ENCODE measurements around the gene ERC2.
"Not testable (repeated sequence)": the region's sequence is repeated elsewhere in the genome, so short reads cannot be mapped to it uniquely, and the experiment has no call there.

The ERC2 gene

DNA sequence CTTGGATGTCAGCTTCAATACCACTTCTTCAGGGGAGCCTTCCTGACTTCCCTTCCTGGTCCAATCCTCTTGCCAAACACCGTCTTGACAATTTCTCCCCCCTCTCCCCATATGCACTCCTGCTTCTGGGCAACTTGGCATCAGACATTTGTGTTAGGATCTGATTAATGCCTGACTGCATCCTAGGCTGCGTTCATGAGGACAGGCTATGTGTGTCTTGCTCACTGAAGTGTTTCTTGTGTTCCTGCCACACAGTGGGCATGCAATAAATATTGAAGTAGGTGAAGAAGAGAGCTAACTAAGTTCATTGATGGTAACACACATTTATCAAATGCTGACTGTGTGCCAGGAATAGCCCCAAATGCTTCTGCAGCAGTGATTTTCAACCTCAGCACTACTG is 944.8 kb downstream of the ERC2 start:
- no peak for DNase-seq (ENCODE audit: low spot score)

- DNase-seq (ENCODE audit: low spot score): no peak
Observed at GRCh38 chr3:55521738-55522421, 946.4 kb downstream of the ERC2 start.

DNA sequence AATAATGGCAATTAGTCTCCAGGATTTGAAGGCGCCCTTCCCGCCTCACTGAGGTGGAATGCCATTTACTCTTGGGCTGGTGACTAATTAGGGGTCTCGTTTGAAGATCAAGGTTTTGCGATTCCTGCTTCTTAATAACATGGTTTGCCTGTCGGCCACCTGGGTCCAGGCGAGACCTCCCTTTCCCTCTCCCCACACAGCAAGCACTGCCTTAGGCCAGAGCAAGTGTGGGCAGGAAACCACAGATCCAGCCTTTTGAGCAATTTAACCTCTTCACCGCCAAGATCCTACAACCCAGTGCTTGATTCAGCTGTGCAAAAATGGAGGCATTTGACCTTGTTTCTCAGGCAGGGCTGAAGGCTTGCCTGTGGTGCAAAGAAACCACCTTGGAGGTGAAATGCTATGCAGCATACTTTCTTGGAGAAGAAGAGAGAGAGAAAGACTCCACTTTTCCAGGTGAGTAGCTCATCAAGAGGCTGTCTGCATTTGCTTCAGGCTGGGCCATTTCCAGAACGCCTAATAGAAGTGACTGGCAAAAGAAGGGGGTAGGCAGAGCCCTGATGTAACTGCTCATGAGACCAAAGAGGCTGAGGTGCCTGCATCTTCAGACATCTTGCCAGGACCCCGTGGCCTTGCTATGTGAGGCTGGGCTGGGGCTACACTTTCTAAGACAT is 947.1 kb downstream of the ERC2 start:
- no peak for DNase-seq (ENCODE audit: low spot score)

DNA sequence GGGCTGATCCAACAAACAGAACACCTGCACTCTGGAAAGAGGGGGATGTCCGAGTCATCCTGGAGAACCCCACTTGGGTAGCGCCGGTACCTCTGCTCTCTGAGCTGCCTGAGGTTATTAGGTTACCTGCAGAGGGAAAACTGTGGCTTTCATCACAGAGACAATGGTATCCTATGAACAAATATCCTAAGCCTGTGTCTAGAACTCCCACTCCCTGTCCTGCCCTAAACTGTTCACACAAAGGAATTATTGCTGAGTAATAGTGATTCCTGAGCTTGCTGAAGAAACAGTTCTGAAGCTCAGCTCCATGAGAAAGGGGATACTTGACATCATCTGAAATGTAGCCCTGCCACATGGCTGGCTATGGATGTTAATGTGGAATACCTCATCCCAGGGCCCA is 949.2 kb downstream of the ERC2 start:
- no peak for DNase-seq (ENCODE audit: low spot score)

DNA sequence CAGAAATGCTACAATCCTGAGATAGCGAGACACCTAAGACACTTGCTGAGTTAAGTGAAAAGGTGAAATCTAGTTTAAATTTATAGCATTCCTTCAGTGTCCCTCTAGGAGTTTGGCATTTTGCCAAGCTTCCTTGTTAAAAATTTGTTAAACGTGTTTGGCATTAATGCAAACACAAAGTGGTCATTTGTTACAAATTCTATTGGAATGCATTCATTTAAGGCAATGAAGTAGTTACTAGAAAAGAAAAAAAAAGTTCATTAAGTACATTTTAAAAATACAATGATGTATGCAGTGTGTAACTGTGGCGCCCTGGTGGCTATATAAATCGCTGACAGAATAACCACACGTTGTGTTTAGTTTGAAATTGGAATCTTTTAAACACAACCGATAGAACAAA is 949.8 kb downstream of the ERC2 start:
- DNase-seq (ENCODE audit: low spot score): no peak

DNA sequence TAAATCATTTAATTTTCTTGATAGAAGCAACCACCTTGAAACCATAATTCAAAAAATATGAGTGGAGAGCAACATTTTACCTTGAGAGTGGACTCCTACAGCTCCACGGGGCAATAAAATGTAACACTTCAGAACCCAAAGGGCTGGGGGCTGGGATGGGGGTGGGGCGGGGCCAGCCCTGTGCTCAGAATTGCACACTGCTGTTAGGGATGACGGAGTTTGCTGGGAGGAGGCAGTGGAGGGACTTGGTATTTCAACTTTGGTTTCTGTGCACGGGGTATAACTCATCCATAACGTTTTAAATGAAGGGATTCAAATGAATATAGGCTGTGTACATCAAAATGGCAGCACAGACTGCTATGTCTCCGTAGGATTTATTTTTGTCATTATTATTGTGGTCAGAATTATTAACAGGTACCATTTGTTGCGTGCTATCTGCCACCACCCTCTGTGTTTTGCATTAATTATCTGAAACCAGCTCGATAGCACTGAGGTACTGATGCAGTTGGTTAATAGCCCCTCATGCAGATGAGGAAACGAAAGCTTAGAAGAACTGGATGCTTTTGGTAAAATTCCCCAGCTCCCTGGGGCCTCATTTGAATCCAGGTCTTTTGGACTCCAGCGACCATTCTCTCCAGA is 951.8 kb downstream of the ERC2 start:
- DNase-seq (ENCODE audit: low spot score): no peak

DNA sequence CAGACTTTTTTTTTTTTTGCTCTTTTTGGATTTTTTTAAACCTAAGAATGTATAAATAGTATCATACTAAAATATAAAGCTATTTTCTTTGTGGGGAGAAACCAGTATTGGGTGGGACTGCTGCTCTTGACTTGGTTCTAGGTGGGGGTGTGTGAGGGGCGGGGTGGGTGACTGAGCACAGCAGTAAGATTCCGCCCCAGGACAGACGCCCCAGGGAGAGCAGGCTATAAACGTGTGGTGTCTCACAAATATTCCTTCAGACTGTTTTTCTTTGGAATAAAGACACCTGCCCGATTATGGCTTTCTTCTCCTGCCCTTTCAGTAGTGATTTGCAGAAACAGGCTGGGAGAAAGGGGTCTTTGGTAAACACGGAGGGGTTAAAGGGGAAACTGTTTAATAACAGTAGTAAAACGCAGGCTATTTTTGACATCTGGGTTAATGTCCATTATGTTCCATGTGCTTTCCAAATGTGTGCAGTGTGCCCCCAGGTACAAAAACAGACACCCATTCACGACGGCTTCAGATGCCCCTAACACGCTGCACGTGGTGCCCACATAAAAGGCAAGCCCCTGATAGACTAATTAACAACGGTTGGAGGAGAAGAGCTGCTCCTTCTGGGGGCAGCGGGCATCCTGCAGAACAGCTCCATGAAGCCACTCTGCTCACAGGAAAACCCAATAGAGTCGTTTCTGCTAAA is 952.6 kb downstream of the ERC2 start:
- no peak for DNase-seq (ENCODE audit: low spot score)

- DNase-seq (ENCODE audit: low spot score): no peak
Observed at GRCh38 chr3:55514962-55515361, 953.3 kb downstream of the ERC2 start.

- no peak for DNase-seq (ENCODE audit: low spot score)
Observed at GRCh38 chr3:55512571-55513343, 955.5 kb downstream of the ERC2 start.

DNA sequence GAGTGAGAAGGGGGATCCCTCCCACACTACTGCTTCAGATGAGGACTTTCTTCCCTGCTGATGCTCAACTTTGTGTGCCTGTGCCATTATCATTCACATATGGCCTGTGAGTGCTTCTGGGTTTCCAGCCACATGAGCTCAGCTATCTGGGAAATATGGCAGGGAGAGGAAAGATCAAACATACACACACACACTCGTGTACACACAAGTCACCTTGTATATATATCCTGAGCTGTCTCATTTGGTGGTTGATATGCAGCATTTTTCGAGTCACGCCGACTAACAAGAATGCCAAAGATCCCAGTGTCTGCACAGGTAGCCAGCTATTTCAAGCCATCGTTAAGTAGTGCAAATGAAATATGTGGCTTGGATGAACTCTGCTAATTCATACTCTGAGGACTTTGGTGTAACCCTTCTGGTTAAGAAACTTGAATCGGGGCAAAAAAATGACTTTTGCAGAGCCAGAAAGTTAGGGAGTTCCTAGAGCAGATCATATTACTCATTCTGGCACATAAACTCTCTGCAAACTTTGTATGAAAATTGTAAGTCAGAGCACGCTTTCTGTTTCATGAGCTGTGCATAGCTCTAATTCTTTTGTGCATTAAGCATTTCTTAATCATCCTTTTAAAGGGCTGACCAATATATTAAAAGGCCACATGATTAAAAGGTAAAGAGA is 956.2 kb downstream of the ERC2 start:
- no peak for DNase-seq (ENCODE audit: low spot score)

GRCh38 chr3:55508335-55508734 is 959.9 kb downstream of the ERC2 start:
- no peak for DNase-seq (ENCODE audit: low spot score)

GRCh38 chr3:55507808-55508207 is 960.5 kb downstream of the ERC2 start:
- no peak for DNase-seq (ENCODE audit: low spot score)

- DNase-seq (ENCODE audit: low spot score): no peak
Observed at GRCh38 chr3:55505776-55506175, 962.5 kb downstream of the ERC2 start.

- not testable (repeated sequence) for DNase-seq (ENCODE audit: low spot score)
Observed at GRCh38 chr3:55505102-55505501, 963.2 kb downstream of the ERC2 start.

DNA sequence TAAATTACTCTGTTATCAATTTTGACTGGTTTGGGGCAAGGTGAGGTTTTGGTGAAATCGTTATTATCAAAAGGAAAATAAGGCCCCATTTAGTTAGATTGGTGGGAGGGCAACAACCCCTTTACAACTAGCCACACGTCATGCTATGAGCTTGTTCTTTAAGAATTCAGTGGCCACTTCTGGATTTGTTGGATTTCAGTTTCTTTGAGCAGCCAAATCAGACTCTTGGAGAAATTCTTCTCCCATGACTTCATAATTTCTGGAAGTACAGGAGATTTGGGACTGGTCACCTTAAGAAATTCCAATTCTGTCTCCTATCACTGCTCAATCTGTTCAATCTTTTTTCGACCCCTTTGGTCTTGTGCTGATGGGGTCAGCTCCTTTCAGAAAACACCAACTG is 966.4 kb downstream of the ERC2 start:
- DNase-seq (ENCODE audit: low spot score): no peak

DNA sequence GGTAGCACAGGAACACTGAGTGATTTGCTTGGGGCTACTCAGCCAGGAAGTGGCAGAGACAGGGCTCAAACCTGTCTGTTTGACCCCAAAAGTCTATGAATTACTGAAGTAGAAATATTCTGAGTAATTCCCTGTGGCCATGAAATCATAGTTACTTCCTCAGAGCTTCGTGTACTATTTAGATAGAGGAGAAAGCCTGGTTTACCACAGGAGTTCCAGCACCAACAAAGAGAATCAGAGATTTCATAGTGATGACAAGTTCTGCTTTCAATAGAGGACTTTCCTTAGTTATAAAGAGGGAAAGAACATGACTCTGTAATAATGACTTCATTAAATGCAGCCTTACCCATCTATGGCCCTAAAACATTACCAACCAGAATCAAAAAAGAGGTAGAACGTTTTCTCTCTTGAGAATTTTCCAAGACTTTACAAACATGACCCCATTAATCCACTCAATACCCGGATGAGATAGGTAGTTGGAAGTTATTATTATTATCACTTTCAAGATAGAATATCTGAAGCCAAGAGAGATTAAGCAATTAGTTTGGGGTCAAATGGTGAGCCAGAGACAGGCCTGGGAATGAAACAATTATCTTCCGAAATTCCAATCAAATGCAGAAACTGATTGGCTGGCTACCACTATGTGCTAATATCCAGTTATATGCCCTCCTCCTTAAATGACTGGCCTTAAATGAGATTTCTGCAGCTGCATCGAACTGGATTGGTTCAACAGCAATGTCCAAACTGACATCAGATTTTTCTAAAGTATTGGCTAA is 967.5 kb downstream of the ERC2 start:
- no peak for DNase-seq (ENCODE audit: low spot score)

DNA sequence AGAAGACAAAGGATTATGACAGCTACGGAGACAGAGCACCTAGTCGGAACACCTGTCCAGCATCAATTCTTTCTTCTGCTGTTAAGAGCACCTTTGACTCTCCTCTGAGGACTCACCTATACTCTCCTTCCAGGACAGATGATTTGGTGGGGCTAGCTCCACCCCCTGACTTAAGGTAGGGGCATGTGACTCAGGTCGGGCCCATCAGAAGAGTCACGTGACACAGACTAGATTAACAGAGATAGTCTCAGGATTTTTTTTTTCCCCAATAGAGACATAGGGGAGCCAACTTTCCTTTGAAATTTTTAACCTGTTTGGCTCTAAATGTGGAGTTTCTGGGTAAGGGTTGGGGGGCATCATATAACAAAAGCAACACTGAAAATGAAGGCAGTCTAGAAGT is 969.7 kb downstream of the ERC2 start:
- no peak for DNase-seq (ENCODE audit: low spot score)

- DNase-seq (ENCODE audit: low spot score): no peak
Observed at GRCh38 chr3:55497250-55497649, 971.0 kb downstream of the ERC2 start.

- no peak for DNase-seq (ENCODE audit: low spot score)
Observed at GRCh38 chr3:55494976-55495375, 973.3 kb downstream of the ERC2 start.

DNA sequence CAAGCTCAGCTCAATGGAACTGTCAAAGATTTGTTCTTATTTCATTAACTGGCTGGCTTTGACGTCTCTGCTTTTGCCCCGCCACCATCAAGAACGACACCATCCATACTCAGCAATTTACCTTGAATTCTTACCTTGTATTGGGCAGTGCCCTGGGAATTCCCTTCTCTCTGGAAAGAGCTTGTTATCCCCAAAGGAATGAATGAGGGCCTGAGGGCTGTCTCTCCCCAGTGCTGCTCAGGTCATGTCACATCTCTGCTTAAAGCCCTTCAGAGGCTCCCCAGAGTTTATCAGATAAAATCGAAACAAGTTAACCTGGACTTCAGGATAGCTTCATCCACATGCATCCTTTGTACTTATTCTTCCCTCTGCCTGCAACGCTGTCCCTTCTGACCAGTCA is 975.3 kb downstream of the ERC2 start:
- DNase-seq (ENCODE audit: low spot score): no peak
